NT2/D1 (cell line): ENCODE measurements around the gene TTR.

Experiments
- SUZ12 ChIP-seq: IDR thresholded peaks from 2 replicates; pipeline ENCODE4 v1.6.1; 2011; ENCODE audit not compliant: insufficient read length, insufficient read depth; ENCODE audit errors: extremely low read depth
- YY1 ChIP-seq: IDR thresholded peaks from 2 replicates; pipeline ENCODE4 v1.6.1; 2011; ENCODE audit not compliant: insufficient read length, insufficient read depth
- ZNF274 ChIP-seq: IDR thresholded peaks from 2 replicates; pipeline ENCODE4 v1.6.1; 2011; ENCODE audit warnings: mild to moderate bottlenecking, low read depth, low read length

DNA sequence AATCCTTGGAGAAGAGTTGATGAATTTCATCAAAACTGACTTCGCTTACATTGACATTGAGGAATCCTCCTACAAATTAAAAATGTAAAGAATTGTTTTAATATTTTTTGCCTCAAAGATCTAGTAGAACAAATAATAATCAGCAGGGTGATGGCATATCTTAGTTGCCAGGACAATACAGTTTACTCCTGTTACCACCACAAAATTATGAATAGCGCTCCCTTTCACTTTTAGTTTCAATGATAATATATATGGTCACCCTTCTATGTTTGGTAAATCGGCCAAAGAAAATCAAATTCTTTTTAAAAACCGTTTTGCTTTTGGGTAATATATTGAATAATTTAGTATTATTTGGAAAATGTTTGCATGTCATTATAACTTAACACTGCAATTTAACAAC is 53.7 kb downstream of the TTR start:
- TF ChIP-seq ZNF274, result no peak
- no peak for TF ChIP-seq YY1
- TF ChIP-seq SUZ12, result no peak
